SK-N-SH (cell line): ENCODE results near the gene CLIC4.
"Not testable (repeated sequence)": the region's sequence is repeated elsewhere in the genome, so short reads cannot be mapped to it uniquely, and the experiment has no call there.

Source experiments
- FOXJ3 ChIP-seq: sonication (generic); formaldehyde crosslinking; IDR thresholded peaks from 2 replicates; pipeline ENCODE4 v1.5.1; 2020; ENCODE audit warnings: mild to moderate bottlenecking, missing genetic modification reagents
- POLR2AphosphoS5 ChIP-seq: IDR thresholded peaks from 2 replicates; pipeline ENCODE4 v1.6.1; 2012; ENCODE audit warnings: low read depth, low read length
- RCOR1 ChIP-seq: fragments of 150-350 bp; IDR thresholded peaks from 2 replicates; pipeline ENCODE4 v1.6.1; 2017; ENCODE audit warnings: antibody characterized with exemption, low read length
- SMC3 ChIP-seq: IDR thresholded peaks from 2 replicates; pipeline ENCODE4 v1.6.1; 2012; ENCODE audit warnings: low read depth, low read length, improper control_type of control experiment
- TF ChIP-seq, protein P1 (sequence below): IDR thresholded peaks from 2 replicates; pipeline ENCODE4; 2012
- TF ChIP-seq, protein P2 (sequence below): IDR thresholded peaks from 2 replicates; pipeline ENCODE4 v1.6.1; 2012; ENCODE audit warnings: mild to moderate bottlenecking, low read depth, low read length, moderate library complexity
- TF ChIP-seq, protein P3 (sequence below): fragments of 200-600 bp; sonication (generic); IDR thresholded peaks from 2 replicates; pipeline ENCODE4 v1.6.1; 2017; ENCODE audit warnings: antibody characterized with exemption, mild to moderate bottlenecking, moderate library complexity

DNA sequence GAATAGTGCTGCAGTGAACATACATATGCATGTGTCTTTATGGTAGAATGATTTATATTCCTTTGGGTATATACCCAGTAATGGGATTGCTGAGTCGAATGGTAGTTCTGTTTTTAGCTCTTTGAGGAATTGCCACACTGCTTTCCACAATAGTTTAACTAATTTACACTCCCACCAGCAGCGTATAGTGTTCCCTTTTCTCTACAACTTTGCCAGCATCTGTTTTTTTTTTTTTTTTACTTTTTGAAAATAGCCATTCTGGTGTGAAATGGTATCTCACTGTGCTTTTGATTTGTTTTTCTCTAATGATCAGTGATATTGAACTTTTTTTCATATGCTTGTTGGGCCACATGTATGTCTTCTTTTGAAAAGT is 48.9 kb downstream of the CLIC4 start:
- not testable (repeated sequence) for TF ChIP-seq POLR2AphosphoS5; SMC3; RCOR1; FOXJ3 (CRISPR knock-in tag)
- TF ChIP-seq, protein P1, sequence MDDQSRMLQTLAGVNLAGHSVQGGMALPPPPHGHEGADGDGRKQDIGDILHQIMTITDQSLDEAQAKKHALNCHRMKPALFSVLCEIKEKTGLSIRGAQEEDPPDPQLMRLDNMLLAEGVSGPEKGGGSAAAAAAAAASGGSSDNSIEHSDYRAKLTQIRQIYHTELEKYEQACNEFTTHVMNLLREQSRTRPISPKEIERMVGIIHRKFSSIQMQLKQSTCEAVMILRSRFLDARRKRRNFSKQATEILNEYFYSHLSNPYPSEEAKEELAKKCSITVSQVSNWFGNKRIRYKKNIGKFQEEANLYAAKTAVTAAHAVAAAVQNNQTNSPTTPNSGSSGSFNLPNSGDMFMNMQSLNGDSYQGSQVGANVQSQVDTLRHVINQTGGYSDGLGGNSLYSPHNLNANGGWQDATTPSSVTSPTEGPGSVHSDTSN = not testable (repeated sequence)
- TF ChIP-seq, protein P2, sequence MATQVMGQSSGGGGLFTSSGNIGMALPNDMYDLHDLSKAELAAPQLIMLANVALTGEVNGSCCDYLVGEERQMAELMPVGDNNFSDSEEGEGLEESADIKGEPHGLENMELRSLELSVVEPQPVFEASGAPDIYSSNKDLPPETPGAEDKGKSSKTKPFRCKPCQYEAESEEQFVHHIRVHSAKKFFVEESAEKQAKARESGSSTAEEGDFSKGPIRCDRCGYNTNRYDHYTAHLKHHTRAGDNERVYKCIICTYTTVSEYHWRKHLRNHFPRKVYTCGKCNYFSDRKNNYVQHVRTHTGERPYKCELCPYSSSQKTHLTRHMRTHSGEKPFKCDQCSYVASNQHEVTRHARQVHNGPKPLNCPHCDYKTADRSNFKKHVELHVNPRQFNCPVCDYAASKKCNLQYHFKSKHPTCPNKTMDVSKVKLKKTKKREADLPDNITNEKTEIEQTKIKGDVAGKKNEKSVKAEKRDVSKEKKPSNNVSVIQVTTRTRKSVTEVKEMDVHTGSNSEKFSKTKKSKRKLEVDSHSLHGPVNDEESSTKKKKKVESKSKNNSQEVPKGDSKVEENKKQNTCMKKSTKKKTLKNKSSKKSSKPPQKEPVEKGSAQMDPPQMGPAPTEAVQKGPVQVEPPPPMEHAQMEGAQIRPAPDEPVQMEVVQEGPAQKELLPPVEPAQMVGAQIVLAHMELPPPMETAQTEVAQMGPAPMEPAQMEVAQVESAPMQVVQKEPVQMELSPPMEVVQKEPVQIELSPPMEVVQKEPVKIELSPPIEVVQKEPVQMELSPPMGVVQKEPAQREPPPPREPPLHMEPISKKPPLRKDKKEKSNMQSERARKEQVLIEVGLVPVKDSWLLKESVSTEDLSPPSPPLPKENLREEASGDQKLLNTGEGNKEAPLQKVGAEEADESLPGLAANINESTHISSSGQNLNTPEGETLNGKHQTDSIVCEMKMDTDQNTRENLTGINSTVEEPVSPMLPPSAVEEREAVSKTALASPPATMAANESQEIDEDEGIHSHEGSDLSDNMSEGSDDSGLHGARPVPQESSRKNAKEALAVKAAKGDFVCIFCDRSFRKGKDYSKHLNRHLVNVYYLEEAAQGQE = not testable (repeated sequence)
- TF ChIP-seq, protein P3, sequence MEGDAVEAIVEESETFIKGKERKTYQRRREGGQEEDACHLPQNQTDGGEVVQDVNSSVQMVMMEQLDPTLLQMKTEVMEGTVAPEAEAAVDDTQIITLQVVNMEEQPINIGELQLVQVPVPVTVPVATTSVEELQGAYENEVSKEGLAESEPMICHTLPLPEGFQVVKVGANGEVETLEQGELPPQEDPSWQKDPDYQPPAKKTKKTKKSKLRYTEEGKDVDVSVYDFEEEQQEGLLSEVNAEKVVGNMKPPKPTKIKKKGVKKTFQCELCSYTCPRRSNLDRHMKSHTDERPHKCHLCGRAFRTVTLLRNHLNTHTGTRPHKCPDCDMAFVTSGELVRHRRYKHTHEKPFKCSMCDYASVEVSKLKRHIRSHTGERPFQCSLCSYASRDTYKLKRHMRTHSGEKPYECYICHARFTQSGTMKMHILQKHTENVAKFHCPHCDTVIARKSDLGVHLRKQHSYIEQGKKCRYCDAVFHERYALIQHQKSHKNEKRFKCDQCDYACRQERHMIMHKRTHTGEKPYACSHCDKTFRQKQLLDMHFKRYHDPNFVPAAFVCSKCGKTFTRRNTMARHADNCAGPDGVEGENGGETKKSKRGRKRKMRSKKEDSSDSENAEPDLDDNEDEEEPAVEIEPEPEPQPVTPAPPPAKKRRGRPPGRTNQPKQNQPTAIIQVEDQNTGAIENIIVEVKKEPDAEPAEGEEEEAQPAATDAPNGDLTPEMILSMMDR = not testable (repeated sequence)
